Brain pericyte (primary cell): ENCODE measurements around the gene GALNTL6.

Experiments used
- DNase-seq: peaks from one replicate; pipeline ENCODE4 v3.0.0-alpha.2; 2012; ENCODE audit warnings: low read depth, low spot score

The GALNTL6 gene

DNA sequence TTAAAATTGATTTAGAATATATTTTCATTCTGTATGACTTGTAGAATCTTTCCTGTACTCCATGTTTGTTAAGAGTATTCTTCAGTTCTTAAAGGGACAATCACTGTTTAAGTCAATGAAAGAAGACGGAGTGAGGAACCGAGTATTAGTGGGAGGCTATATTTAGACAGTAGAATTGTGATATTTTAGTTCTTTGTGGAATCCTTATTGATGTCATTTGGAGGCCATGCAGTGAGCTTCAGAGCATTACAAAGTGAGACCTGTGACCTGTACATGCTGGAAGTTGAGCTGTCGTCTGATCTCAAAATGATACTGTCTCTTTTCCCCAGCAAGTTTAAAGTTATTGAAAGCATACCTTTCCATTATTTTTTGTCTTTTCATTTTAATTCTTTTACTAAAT is 394.7 kb downstream of the GALNTL6 start:
- no peak for DNase-seq

- DNase-seq, result no peak
Measured at GRCh38 chr4:172220679-172221078, 407.5 kb downstream of the GALNTL6 start.

DNA sequence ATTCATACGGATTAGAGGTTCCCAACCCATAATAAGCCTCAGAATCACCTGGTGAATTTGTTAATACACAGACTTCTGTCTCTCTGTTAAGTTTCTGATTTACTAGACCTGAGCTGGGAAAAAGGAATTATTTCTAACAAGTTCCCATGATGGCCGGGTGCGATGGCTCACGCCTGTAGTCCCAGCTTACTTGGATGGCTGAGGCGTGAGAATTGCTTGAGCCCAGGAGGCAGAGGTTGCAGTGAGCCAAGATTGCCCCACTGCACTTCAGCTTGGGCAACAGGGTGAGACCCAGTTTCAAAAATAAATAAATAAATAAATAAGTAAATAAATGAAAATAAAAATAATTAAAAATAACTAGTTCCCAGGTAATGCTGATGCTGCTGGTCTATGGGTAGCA is 412.3 kb downstream of the GALNTL6 start:
- no peak for DNase-seq

DNA sequence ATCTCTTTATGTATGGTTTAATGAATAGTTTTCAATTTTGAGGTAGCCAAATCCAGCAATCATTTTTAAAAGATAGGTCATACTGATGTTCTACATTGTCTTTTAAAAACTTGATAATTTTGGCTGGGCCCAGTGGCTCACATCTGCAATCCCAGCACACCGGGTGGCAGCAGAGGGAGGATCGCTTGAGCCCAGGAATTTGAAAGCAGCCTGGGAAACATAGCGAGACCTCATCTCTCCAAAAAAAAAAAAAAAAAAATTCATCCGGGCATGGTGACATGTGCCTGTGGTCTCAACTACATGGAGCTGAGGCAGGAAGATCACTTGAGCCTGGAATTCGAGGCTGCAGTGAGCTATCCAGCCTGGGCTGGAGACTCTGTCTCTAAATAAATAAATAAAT is 419.8 kb downstream of the GALNTL6 start:
- no peak for DNase-seq

GRCh38 chr4:172243551-172243950 is 430.3 kb downstream of the GALNTL6 start:
- DNase-seq, result no peak

DNA sequence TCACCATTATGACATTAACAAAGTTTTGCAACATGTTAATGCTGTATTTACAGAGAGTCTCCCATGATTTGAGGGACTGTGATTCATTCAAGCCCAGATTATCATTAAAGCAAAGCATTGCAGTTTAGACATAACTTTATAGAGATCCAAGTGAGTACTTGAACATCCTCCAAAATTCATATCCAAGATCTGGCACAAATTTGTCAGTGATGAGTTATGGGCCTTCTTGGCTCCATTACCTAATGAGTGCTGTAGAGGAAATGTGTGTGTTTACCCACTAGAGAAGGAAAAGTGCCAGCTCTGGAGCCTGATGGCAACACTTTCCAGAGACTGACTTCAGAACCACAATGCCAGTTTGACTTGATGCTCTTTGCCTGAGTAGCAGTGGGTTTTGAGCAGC is 432.3 kb downstream of the GALNTL6 start:
- DNase-seq, result no peak

DNA sequence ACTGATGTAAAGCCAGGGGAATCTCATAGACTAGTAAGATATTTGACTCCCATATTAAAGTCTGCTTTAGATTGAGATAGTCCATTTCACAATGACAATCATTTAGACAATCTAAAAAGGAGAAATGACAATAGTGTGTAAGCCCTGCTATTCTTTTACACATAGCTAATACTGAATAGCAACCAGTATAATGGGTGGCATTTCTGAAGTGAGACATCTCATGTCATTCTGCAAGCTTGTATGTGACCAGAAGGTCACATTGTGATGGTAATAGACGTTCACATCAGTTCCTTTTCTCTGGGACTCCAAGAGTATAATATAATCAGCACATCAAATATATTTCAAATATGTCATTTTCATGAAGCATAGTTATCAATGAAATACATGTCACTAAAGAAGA is 440.2 kb downstream of the GALNTL6 start:
- no peak for DNase-seq

GRCh38 chr4:172256820-172257219 is 443.6 kb downstream of the GALNTL6 start:
- DNase-seq, result no peak

DNA sequence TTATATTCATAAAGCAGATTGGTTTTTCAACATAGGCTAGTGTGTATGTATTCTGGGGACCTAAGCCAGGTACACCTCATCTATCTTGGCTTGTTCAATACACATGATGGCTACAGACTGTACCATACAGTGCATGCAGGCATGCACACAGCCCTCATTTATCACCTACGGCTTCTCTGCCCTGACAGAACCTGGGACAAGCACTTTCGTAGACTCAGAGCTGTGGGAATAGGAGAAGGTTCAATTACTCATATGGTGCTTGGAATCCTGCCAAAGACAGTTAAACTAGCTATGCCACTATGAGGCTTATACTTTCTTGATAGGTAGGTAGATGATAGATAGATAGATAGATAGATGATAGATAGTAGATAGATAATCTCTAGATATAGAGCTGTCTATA is 457.2 kb downstream of the GALNTL6 start:
- no peak for DNase-seq

GRCh38 chr4:172287117-172287516 is 473.9 kb downstream of the GALNTL6 start:
- no peak for DNase-seq

DNA sequence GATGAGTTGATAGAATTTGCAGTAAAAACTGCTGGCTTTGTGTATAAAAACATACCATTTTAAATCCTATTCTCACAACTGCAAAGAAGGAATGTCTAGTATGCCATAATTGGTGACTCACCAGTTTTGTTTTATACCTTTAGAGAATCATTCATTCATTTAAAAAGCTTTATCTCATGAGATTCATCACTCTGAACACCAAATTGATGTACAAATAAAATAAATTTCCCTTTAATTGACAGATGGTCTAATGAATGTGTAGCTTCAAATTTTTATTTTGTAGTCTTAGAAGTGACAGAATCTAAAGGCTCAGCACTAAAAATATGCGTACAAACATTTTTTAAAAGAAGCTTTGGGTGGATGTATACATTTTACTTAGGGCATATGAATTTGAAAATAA is 492.5 kb downstream of the GALNTL6 start:
- DNase-seq, result no peak

GRCh38 chr4:172308078-172308477 is 494.9 kb downstream of the GALNTL6 start:
- DNase-seq, result no peak

- DNase-seq, result no peak
Measured at GRCh38 chr4:172311682-172312081, 498.5 kb downstream of the GALNTL6 start.

DNA sequence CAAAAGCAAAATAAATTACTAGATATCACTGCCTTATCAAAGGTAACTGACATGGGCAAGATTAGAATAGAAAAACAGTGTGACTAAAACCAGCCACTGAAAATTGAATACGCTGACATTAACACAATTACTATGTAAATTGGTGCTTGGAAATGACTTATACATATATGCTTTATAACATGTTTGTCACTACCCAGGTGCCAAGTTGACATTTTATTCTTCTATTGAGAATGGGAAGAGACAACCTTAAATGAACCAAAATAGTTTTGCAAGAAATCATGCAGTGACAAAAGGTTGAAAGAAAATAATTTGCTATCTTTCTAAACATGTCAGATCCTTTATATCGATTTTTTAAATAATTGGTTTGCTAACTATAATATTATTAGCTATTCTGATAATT is 510.1 kb downstream of the GALNTL6 start:
- DNase-seq, result no peak

GRCh38 chr4:172344308-172344938 is 531.2 kb downstream of the GALNTL6 start:
- DNase-seq, result no peak

GRCh38 chr4:172348426-172348825 is 535.2 kb downstream of the GALNTL6 start:
- no peak for DNase-seq

DNA sequence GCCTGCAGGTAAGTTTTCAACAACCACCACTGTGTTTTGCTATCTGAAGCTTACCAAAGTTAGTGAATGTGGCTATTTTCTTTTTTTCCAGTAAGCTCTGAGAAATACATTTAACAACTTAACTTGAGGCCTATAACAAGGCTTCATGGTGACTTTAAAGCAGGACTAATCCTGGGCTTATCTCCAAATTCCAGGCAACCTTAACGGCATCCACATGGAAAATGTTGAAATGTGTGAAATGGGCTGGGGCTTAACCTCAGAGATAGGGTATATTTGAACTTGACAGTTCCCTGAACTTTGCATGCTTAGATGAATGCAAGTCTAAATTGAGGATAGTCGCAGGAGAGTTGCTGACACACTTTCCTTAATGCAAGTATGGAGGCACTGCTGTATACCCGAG is 539.2 kb downstream of the GALNTL6 start:
- DNase-seq, result no peak

- no peak for DNase-seq
Measured at GRCh38 chr4:172356016-172356415, 542.8 kb downstream of the GALNTL6 start.

DNA sequence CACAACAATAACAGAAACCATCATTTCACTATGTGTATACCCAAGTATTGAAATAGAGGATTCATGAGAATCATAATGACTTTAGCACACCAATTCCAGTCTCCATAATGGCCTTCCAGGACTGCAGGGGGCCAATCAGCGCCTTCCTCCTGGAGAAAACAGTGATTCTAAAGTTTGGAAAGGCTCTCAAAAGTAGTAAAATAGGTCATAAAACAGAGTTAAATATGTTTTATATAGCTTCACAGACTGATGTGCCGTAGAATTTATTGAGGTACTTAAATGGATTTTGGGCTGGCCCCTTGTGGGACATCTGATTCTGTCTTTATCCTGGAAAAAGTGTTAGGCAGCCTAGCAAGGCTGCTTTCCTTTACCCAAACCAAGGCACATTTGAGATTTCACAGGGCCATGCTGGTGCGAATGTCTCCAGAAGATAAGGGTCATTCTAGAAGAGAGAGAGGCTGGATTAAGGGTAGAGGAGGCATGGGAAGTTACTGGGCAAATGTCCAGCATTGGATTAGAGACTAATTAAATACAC is 543.9 kb downstream of the GALNTL6 start:
- no peak for DNase-seq

DNA sequence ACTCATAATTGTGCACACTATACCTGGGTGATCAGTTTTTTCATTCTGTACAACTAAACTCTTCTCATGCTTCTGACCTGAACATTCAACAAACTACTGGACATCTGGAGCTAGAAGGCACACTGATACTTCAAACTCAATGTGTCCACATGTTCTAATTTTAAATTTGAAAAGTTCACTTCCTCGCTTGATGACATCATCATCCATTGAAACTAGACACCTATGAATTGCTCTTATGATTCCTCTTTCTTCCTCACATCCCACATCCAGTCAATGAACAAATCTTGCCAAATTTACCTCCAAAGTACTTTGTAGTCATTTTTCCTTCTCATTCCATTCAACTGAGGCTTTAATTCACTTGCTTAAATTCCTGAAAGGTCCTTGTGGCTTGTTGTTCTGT is 549.4 kb downstream of the GALNTL6 start:
- no peak for DNase-seq

GRCh38 chr4:172369471-172369959 is 556.3 kb downstream of the GALNTL6 start:
- DNase-seq, result no peak

DNA sequence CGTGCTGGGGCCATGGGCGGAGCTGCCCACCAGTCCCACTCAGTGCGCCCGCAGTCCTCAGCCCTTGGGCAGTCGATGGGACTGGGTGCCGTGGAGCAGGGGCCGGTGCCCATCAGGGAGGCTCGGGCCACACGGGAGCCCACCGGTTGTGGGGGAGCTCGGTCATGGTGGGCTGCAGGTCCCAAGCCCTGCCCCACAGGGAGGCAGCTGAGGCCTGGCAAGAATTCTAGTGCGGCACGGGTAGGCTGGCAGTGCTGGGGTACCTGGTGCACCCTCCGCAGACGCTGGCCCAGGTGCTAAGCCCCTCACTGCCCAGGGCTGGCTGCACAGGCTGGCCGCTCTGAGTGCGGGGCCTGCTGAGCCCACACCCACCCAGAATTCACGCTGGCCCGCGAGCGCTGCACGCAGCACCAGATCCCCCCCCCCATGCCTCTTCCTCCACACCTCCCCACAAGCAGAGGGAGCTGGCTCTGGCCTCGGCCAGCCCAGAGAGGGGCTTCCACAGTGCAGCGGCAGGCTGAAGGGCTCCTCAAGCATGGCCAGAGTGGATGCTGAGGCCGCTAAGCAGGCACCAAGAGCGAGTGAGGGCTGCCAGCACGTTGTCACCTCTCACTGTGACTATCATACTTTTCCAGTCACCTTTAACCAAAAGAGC is 564.4 kb downstream of the GALNTL6 start:
- DNase-seq, result no peak

DNA sequence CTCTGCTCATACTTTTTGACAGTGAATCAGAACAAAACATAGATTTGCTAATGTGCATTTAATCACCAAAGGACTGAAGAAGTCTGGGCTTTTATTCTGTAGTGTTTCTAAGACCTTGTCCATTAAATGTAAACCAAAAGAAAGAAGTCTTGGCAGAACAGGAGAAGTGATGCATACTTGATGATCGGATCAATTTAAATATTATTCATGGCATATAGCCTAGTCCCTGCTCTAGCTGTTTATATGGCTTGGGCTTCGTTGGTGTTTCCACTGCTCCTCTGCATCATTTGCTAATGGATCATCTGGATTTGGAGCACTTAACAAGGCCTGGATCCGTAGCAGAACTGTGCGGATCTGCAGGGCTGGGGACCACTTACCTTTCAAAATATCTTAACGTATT is 566.6 kb downstream of the GALNTL6 start:
- DNase-seq, result no peak
